HepG2 (cell line): ENCODE measurements around the gene NEAT1. TPM values are rescaled to one million over a fixed set of nuclear protein-coding genes. Genes with fewer than 3 reads are reported as not detected.

ENCODE experiments used
- ATAD3A ChIP-seq: sonication (generic); formaldehyde crosslinking; IDR thresholded peaks from 2 replicates; pipeline ENCODE4 v1.4.0; 2020; ENCODE audit warnings: missing genetic modification reagents
- FOSL1 ChIP-seq: sonication (generic); formaldehyde crosslinking; IDR thresholded peaks from 2 replicates; pipeline ENCODE4 v1.9.0; 2021; ENCODE audit warnings: missing genetic modification reagents, borderline replicate concordance
- JUN ChIP-seq: sonication (generic); formaldehyde crosslinking; IDR thresholded peaks from 2 replicates; pipeline ENCODE4 v1.4.0; 2020; ENCODE audit warnings: mild to moderate bottlenecking, missing genetic modification reagents
- NFYB ChIP-seq: sonication (generic); formaldehyde crosslinking; IDR thresholded peaks from 2 replicates; pipeline ENCODE4 v1.4.0; 2020; ENCODE audit warnings: missing genetic modification reagents
- NPAS2 ChIP-seq: sonication (generic); formaldehyde crosslinking; IDR thresholded peaks from 2 replicates; pipeline ENCODE4 v1.8.0; 2022; ENCODE audit warnings: mild to moderate bottlenecking, missing genetic modification reagents, borderline replicate concordance
- RBAK ChIP-seq: sonication (generic); formaldehyde crosslinking; IDR thresholded peaks from 2 replicates; pipeline ENCODE4 v1.5.1; 2020; ENCODE audit warnings: mild to moderate bottlenecking, missing genetic modification reagents
- REXO4 ChIP-seq: sonication (generic); formaldehyde crosslinking; IDR thresholded peaks from 2 replicates; pipeline ENCODE4 v1.8.0; 2022; ENCODE audit warnings: missing genetic modification reagents, mild to moderate bottlenecking, borderline replicate concordance
- SOX6 ChIP-seq, 2 experiments: fragments of 450-650 bp in 1 of 2; sonication (generic) in 1 of 2; formaldehyde crosslinking in 1 of 2; IDR thresholded peaks; 2 replicates each; pipeline versions ENCODE4 v1.4.0 to v1.6.1; 2017 to 2020; ENCODE audit warnings: antibody characterized with exemption in 1 of 2, mild to moderate bottlenecking in 1 of 2, missing genetic modification reagents in 1 of 2
- TBP ChIP-seq: sonication (generic); formaldehyde crosslinking; IDR thresholded peaks from 2 replicates; pipeline ENCODE4 v1.5.0; 2020; ENCODE audit warnings: missing genetic modification reagents
- THYN1 ChIP-seq: sonication (generic); formaldehyde crosslinking; IDR thresholded peaks from 2 replicates; pipeline ENCODE4 v1.8.1; 2023; ENCODE audit warnings: low read depth, mild to moderate bottlenecking, moderate library complexity, missing genetic modification reagents, borderline replicate concordance
- ZMYM3 ChIP-seq: sonication (generic); formaldehyde crosslinking; IDR thresholded peaks from 2 replicates; pipeline ENCODE4 v1.5.1; 2020; ENCODE audit warnings: mild to moderate bottlenecking, missing genetic modification reagents
- ZNF234 ChIP-seq: sonication (generic); formaldehyde crosslinking; conservative IDR thresholded peaks from 2 replicates; pipeline ENCODE4 v1.5.1; 2020; ENCODE audit warnings: mild to moderate bottlenecking, missing genetic modification reagents
- ZNF326 ChIP-seq: sonication (generic); formaldehyde crosslinking; IDR thresholded peaks from 2 replicates; pipeline ENCODE4 v1.4.0; 2020; ENCODE audit warnings: missing genetic modification reagents, borderline replicate concordance
- ZNF543 ChIP-seq: sonication (generic); formaldehyde crosslinking; IDR thresholded peaks from 2 replicates; pipeline ENCODE4 v1.4.0; 2020; ENCODE audit warnings: mild to moderate bottlenecking, missing genetic modification reagents
- ZNF556 ChIP-seq: sonication (generic); formaldehyde crosslinking; IDR thresholded peaks from 2 replicates; pipeline ENCODE4 v1.4.0; 2020; ENCODE audit warnings: mild to moderate bottlenecking, missing genetic modification reagents, borderline replicate concordance
- ZNF569 ChIP-seq: sonication (generic); formaldehyde crosslinking; IDR thresholded peaks from 2 replicates; pipeline ENCODE4 v1.5.0; 2020; ENCODE audit warnings: mild to moderate bottlenecking, missing genetic modification reagents, moderate library complexity, borderline replicate concordance
- ZNF644 ChIP-seq: IDR thresholded peaks from 2 replicates; pipeline ENCODE4 v1.6.1; 2016; ENCODE audit warnings: low read depth
- ZNF670 ChIP-seq: sonication (generic); formaldehyde crosslinking; IDR thresholded peaks from 2 replicates; pipeline ENCODE4 v1.8.0; 2022; ENCODE audit warnings: mild to moderate bottlenecking, missing genetic modification reagents, borderline replicate concordance
- ZNF678 ChIP-seq: sonication (generic); formaldehyde crosslinking; IDR thresholded peaks from 2 replicates; pipeline ENCODE4 v1.4.0; 2020; ENCODE audit warnings: mild to moderate bottlenecking, missing genetic modification reagents
- ZNF687 ChIP-seq: sonication (generic); formaldehyde crosslinking; IDR thresholded peaks from 2 replicates; pipeline ENCODE4 v1.5.1; 2020; ENCODE audit warnings: mild to moderate bottlenecking, missing genetic modification reagents, moderate library complexity
- ZNF737 ChIP-seq: sonication (generic); formaldehyde crosslinking; IDR thresholded peaks from 2 replicates; pipeline ENCODE4 v1.5.0; 2020; ENCODE audit warnings: missing genetic modification reagents, mild to moderate bottlenecking, borderline replicate concordance
- ZNF780A ChIP-seq: sonication (generic); formaldehyde crosslinking; IDR thresholded peaks from 2 replicates; pipeline ENCODE4 v1.8.0; 2022; ENCODE audit warnings: mild to moderate bottlenecking, missing genetic modification reagents, moderate library complexity
- ZNF878 ChIP-seq: sonication (generic); formaldehyde crosslinking; IDR thresholded peaks from 2 replicates; pipeline ENCODE4 v1.8.1; 2023; ENCODE audit warnings: mild to moderate bottlenecking, missing genetic modification reagents, moderate library complexity
- ZSCAN30 ChIP-seq: sonication (generic); formaldehyde crosslinking; IDR thresholded peaks from 2 replicates; pipeline ENCODE4 v1.5.0; 2020; ENCODE audit warnings: mild to moderate bottlenecking, missing genetic modification reagents
- polyA plus RNA-seq, 8 experiments: library from polyadenylated mRNA; depleted of rRNA in 3 of 8; stranded (reverse) in 7 of 8; unstranded in 1 of 8; fragments of >200 nt; fragmentation: Illumina TruSeq in 4 of 8; extraction: Trizol in 4 of 8; gene quantifications; 2 replicates each; pipeline versions ENCODE4 v1.2.1 to v1.2.3, GENCODE V29; 2011 to 2016; ENCODE audit warnings: low read depth in 4 of 8, missing spikeins in 1 of 8, mixed read lengths in 1 of 8; ENCODE audit not compliant: insufficient read depth in 1 of 8
- total RNA-seq, 5 experiments: library from RNA; depleted of rRNA; stranded (reverse); fragments of >200 nt; fragmentation: Illumina TruSeq; extraction: Trizol; gene quantifications; 2 replicates each; pipeline ENCODE4 v1.2.3, GENCODE V29; 2016; ENCODE audit warnings: low read depth in 1 of 5
- TF ChIP-seq, protein P1 (sequence below): sonication (generic); formaldehyde crosslinking; IDR thresholded peaks from 2 replicates; pipeline ENCODE4 v1.9.0; 2021; ENCODE audit warnings: missing genetic modification reagents, borderline replicate concordance

Gene NEAT1
- total and polyA plus RNA-seq, 2 of the 13 experiments (the other 11 are each of a cell fraction or from before 2014, with no cell fraction given), result 20.5 to 41.2 TPM

DNA sequence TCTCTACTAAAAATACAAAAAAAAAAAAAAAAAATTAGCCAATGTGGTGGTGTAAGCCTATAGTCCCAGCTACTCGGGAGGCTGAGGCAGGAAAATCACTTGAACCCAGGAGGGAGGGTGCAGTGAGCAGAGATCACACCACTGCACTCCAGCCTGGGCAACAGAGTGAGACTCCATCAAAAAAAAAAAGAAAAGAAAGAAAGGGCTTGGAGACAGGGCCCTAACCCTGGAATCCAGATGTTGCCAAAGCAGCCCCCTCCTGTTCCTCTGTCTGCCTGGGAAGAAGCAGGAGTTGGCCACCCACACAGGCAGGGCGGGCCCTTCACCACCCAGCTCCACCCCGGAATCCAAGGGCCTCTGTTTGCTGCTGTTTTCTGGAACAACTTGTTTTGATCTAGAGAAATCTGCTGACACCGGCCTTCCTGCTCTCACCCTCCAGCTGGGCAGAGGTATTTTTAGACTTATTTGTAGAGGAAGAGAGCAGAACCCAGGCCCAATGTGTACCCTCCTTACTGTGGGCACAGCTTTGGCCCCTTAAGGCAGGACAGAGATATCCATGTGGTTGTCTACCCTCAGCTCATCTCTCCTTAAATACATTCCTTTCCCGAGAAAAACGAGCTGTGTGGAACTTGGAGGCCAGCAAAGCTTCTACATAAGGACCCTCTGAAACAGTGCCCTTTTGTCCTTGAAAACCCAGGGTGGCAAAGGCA is 2.7 kb upstream of the NEAT1 start (continued):
- TF ChIP-seq, protein P1, sequence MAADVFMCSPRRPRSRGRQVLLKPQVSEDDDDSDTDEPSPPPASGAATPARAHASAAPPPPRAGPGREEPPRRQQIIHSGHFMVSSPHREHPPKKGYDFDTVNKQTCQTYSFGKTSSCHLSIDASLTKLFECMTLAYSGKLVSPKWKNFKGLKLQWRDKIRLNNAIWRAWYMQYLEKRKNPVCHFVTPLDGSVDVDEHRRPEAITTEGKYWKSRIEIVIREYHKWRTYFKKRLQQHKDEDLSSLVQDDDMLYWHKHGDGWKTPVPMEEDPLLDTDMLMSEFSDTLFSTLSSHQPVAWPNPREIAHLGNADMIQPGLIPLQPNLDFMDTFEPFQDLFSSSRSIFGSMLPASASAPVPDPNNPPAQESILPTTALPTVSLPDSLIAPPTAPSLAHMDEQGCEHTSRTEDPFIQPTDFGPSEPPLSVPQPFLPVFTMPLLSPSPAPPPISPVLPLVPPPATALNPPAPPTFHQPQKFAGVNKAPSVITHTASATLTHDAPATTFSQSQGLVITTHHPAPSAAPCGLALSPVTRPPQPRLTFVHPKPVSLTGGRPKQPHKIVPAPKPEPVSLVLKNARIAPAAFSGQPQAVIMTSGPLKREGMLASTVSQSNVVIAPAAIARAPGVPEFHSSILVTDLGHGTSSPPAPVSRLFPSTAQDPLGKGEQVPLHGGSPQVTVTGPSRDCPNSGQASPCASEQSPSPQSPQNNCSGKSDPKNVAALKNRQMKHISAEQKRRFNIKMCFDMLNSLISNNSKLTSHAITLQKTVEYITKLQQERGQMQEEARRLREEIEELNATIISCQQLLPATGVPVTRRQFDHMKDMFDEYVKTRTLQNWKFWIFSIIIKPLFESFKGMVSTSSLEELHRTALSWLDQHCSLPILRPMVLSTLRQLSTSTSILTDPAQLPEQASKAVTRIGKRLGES (CRISPR knock-in tag), result no peak
- TF ChIP-seq REXO4 (CRISPR knock-in tag), result no peak
- TF ChIP-seq ZNF326 (CRISPR knock-in tag), result no peak
- TF ChIP-seq ZNF678 (CRISPR knock-in tag), result no peak
- TF ChIP-seq ZNF556 (CRISPR knock-in tag), result no peak
- TF ChIP-seq ZNF569 (CRISPR knock-in tag), result no peak
- TF ChIP-seq ZNF234, result no peak
- TF ChIP-seq ZNF687, result peak; percentile 34; the same call in 1 of the 2 replicates
- no peak for TF ChIP-seq ZNF878 (CRISPR knock-in tag)
- no peak for TF ChIP-seq RBAK
- no peak for TF ChIP-seq ZNF644 (CRISPR knock-in tag)
- no peak for TF ChIP-seq JUN (CRISPR knock-in tag)
- TF ChIP-seq ZNF670 (CRISPR knock-in tag), result no peak
- TF ChIP-seq ZNF780A, result no peak
- TF ChIP-seq ATAD3A (CRISPR knock-in tag), result no peak
- no peak for TF ChIP-seq ZSCAN30 (CRISPR knock-in tag)
- no peak for TF ChIP-seq ZNF737 (CRISPR knock-in tag)
- no peak for TF ChIP-seq TBP (CRISPR knock-in tag)
- TF ChIP-seq NPAS2 (CRISPR knock-in tag), result no peak
- TF ChIP-seq ZNF543 (CRISPR knock-in tag), result no peak
- TF ChIP-seq NFYB, result no peak
- TF ChIP-seq THYN1 (CRISPR knock-in tag), result no peak
- TF ChIP-seq SOX6 (IDR thresholded peaks at IDR 0.05), result no peak
- peak; percentile 29; the same call in 1 of the 2 replicates for TF ChIP-seq SOX6 (CRISPR knock-in tag; IDR thresholded peaks at IDR 0.05)
- TF ChIP-seq FOSL1 (CRISPR knock-in tag), result no peak
- TF ChIP-seq ZMYM3, result no peak
